ENCODE results near the gene ZNF180.
"Not testable (repeated sequence)": the region's sequence is repeated elsewhere in the genome, so short reads cannot be mapped to it uniquely, and the experiment has no call there.

The ZNF180 gene

DNA sequence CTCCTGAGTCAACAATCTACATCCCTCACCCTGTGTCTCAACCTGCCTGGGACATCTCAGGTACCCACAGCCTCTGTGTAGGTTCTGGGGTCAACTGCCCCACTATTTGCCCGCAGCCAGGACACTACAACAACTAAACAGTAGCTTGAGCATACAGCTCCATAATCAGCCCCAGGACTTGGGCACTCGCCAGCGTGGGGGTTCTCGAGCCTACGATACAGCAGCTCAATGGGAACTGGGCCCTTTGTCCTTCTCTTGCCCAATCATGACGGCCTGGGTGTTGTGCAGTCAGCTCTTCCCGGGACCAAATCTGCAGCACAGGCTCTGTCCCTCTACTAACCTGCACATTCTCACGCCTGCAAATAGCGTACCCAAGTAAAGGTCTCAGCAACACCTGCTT is 1.3 kb downstream of the ZNF180 start:
- DNase-seq (ENCODE audit: low read depth) = no peak

DNA sequence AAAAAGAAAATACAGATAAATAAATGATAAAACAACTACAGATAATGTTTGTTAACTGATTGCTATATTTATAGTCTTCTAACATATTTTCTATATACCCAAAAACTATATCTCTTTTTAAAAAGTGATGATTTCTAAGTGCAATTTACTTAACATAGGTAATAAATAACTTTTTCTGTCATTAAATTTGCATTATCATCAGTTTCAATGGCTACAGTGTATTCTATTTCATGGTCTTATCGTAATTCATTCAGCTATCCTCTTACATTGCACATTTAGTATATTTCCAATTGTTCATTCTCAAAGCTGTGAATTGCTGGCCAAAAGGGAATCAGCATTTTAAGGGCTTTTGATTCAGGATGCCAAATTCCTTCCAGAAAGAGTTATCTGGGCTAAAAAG is 3.6 kb downstream of the ZNF180 start:
- no peak for DNase-seq (ENCODE audit: low read depth)

DNA sequence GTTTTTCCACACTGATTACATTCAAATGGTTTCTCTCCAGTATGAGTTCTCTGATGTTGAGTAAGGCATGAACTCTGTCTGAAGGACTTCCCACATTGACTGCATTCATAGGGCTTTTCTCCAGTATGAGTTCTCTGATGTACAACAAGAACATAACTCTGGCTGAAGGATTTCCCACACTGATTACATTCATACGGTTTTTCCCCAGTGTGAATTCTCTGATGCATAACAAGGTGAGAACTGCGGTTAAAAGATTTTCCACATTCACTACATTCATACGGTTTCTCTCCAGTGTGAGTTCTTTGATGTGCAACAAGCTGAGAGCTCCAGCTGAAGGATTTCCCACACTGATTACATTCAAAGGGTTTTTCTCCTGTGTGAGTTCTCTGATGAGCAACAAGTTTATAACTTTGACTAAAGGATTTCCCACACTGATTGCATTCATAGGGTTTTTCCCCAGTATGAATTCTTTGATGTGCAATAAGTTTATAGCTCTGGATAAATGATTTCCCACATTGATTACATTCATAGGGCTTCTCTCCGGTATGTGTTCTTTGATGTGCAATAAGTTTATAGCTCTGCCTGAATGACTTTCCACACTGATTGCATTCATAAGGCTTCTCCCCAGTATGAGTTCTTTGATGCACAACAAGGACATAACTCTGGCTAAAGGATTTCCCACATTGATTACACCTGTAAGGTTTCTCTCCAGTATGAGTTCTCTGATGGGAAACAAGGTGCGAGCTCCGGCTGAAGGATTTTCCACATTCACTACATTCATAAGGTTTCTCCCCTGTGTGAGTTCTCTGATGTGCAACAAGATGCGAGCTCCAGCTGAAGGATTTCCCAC is 23.5 kb downstream of the ZNF180 start:
- no peak for DNase-seq (ENCODE audit: low read depth)

DNA sequence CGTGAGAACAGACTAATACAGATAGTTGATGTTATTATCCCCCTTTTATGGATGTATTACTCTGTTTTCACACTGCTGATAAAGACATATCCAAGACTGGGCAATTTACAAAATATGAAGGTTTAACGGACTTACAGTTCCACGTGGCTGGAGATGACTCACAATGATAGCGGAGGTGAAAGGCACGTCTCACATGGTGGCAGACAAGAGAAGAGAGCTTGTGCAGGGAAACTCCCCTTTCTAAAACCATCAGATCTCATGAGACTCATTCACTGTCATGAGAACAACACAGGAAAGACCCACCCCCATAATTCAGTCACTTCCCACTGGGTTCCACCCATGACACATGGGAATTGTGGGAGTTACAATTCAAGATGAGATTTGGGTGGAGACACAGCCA is 31.6 kb downstream of the ZNF180 start:
- DNase-seq (ENCODE audit: low read depth) = not testable (repeated sequence)

DNA sequence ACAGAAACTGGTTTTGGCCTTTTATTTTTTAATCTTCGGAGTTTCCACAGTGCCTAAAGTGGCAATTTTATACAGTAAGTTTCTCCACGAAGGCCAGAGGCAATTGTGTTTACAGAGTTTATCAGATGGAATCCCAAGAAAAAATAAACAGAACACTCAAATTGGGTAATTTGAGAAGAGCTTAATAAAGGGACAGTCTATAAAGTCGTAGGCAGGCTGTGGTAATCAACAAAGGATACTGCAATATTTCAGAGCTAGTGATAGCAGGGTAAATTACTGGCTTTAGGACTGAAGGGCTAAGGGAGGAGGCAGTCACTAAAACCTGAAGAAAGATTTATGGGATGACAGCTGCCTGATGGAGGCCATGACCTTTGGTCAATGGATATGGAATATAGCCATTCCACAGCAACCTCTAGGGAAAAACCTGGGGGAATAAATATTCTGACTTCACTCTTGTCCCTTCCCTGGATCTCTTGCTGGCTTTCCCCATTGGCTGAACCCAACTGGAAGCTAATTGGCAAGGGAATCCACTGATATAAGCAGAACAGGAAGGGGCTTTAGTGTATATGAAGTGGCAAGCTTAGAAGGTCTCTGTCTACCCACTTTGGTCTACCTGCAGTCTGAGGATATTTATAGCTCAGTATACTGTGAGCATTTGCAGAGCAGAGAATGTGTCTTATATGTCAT is 37.6 kb downstream of the ZNF180 start:
- DNase-seq (ENCODE audit: low read depth) = not testable (repeated sequence)

DNA sequence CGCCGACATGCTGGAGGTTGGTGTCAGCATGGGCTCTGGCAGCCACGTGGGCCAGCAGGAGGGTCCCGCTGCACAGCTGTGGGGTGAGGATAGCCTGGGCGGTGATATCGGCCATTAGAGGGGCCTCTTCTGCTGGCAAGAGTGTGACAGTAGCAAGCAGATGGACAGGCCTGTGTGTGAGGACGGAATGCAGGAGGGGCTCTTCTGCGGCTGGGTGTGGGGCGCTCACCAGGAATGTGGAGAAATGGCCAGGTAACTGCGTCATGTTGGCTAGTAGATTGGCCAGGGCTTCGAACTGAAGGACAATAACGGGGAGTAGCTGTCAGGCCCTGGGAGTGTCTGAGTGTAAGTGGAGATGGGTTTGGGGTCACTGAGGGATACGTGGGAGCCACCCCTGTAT is 44.3 kb downstream of the ZNF180 start:
- not testable (repeated sequence) for DNase-seq (ENCODE audit: low read depth)

DNA sequence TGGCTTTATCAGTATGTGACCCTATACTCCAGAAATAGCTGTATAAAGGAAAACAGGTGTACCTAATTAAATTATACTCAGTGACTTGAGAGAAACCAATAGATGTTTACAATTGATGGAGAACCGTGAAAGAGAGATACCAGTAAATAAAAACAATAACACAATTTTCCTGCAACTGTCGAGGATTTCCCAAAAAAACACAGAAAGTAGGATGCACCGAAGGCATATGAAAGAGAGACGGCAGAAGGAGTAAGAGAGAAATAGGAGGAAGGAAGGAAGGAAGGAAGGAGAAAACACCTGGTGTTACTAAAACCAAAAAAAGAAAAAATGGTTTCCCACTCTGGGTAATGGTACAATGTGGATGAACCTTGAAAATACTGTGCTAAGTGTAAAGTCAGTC is 45.2 kb downstream of the ZNF180 start:
- no peak for DNase-seq (ENCODE audit: low read depth)

DNA sequence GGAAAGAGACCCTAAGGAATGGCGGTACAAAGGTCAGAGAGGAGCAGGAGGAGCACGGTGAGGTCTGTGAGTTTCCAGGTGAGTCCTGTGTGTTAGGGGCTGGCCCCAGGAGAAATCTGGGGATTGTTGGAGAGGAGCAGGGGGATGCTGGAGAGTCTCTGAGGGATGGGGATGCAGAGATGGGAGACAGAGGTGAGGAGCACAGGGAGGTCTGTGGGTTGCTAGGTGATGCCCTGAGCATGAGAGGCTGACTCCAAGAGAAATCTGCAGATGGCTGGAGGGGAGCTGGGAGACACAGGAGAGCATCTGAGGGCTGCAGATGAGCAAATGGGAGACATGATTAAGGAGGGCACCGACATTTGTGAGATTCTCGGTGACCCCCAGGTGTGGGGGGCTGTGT is 48.0 kb downstream of the ZNF180 start:
- no peak for DNase-seq (ENCODE audit: low read depth)

DNA sequence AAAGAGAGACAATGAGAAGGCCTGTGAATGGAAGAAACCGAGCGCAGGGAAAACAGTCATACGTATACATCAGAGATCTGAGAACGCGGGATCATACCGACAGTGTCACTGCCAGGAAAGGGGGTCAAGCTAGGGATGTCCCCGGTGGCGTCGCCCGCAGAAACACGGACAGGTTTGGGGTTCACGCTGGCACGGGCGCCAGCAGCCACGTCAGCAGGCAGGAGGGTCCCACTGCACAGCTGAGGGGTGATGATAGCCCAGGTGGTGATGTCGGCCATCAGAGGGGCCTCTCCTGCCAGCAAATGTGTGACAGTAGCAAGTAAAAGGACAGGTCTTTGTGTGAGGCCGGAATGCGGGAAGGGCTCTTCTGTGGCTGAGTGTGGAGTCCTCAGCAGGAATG is 48.6 kb downstream of the ZNF180 start:
- no peak for DNase-seq (ENCODE audit: low read depth)

DNA sequence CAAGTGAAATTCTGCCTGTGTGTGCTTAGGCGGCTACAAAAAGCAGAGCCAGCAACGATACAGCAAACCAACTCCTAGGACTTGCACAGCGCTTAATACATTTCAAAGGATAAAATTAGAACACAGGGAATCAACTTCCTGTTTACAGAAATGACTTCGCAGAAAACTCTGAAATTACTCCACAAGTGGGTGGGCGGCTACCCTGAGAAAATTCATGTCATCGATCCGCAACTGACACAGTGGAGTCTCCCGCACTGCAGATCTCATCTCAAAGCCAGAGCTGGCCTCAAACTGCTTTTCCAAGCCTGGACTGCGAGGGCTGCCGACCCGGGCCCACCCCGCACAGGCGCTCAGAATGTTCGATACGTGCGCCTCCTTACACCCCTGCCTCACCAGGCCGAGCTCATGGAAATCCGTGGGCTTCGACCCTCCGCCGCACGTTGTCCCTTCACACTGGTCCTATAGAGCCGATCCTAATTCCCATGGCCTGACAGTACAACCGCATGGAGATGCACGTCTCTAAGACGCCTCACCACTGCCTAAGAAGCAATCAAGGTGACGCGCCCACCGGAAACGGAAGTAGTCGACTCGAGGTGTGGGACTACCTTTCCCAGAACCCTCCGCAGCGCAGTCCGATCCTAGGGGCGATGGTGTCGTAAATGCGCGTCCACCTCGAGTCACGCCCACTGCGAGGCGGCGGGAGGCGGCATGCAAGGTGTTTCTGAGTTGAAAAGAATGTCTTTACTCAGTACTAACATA is 52.2 kb downstream of the ZNF180 start, which contains the start of gene ZNF229:
Gene ZNF229, minus strand, starts transcription at position 557 of the 759 bp plus-strand sequence. CDS start 5,625 bp downstream, outside the sequence.
- DNase-seq (ENCODE audit: low read depth) = peak; percentile 84

DNA sequence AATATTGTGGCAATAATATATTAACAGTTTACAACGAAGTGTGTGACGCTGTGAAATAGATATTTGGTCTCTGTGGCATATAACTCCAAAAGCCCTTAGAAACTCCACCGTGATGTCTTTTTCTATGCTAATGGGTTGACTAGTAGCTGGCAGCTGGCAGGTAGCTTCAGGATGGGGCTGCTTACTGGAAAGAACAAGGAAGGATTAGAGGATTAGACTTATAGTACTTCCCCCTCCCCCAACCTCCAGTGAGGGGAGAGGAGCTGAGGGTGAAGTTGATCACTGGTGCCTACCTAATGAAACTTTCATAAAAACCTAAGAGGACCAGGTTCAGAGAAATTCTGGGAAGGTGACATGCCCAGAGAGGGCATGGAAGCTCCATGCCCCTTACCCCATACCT is 61.9 kb downstream of the ZNF180 start:
- no peak for DNase-seq (ENCODE audit: low read depth)

DNA sequence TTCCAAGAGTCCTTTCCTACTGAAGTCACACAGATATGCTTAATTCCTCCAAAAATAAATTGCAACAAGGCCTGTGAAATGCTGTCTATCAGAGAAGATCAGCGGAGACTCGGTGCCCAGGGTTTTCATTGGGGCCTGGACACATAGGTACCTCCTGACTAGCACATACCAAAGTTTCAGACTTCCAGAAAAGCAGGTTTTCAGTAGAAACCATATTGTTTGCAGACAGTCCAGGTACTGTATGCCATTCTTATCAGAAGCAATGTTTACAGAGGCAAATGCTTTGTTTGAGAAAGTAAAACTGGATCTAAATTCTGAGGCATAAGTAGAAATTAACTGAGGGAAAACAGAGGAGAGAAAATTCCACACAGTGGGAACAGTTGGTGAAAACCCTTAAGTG is 64.9 kb downstream of the ZNF180 start:
- DNase-seq (ENCODE audit: low read depth) = no peak

DNA sequence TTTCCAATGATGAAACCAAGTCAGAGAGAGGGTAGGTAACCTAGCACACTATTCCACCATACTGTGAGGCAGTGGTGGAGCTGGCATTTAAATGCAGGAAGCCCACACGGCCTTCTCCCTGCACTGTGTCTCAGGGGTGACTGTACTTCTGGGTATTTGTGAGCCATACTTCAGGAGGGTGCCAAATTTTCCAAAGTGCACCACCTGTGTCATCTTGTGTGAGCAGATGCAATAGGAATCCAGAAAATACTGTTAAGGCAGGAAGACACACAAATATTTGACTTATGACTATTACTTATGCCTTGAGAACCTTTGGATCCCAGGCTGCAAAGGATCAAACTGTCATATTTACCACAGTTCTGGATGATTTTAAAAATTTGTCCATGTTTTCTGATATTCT is 69.4 kb downstream of the ZNF180 start:
- no peak for DNase-seq (ENCODE audit: low read depth)

All from stromal cell of bone marrow (primary cell).